DLD1 (cell line): ENCODE data around the gene MRPL36.
"Not testable (repeated sequence)": the region's sequence is repeated elsewhere in the genome, so short reads cannot be mapped to it uniquely, and the experiment has no call there.

ENCODE experiments used
- in situ Hi-C: cut with HindIII; loops from 2 replicates; pipeline ENCODE4 v1.10.0; 2017; ENCODE audit warnings: low sequenced_read_pairs

Gene MRPL36

DNA sequence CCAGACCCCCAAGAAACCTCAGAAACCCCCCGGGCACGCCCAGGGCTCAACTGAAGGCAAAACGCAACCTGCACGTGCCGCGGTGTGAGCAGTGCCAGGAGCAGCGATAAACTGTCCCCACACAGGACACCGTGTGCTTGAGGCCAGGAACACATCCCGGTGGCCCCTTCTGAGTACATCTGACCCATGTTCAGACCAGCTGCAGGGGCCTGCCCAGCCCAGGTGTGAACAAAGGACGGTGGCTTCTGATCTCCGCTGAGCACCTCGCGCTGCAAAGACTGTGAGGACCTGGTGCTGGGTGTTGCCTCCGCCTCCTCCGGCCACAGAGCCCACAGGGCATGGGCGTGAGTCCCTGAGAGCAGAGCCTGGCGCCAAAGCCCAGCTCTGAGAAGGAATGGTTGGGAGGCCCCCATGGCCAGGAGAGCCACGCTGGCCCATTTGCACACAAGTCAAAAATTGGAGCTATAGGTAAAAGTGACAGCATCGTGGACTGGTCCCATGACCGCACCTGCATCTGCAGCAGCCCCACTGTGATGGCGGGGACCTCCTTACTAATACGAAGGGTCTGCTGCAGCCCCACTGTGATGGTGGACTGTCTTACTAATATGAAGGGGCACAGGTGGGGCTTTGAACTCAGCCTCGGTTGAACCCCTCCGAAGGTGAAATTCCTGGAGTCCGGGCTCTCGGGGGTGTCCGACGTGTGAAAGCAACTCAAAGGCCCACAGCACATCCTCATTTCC, 33.0 kb upstream of the MRPL36 start:
- in situ Hi-C loops: no loop called here

DNA sequence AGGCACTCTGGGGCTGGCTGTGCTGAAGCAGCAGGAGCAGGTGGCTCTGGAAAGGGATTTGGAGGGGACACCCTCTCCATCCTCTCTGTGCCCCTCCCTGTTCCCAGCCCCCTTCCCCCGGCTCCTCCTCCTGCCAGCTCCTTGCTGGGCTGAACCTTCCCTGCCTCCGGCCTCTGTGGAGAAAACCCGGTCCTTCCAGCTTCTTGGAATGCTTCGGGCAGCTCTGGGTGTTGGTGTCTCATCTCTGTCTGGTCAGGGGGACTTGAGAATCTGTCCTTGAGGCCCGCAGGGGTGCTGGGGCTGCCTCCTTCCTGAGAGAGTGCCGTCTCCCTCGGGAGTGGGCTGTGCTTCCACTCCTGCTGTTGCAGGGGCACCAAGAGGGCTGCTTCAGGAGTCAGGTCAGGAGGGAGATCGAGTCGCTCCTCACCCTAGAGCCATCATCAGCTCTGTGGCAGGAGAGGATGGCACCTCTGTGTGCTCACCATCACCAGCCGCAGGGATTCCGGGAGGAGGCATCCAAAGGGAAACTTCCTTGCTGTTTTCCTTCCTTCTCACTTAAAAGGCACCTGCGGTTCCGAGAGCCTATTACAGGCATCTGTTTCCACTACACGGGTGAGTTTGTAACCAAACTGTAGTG, 32.2 kb upstream of the MRPL36 start:
- in situ Hi-C loops: no loop called here

DNA sequence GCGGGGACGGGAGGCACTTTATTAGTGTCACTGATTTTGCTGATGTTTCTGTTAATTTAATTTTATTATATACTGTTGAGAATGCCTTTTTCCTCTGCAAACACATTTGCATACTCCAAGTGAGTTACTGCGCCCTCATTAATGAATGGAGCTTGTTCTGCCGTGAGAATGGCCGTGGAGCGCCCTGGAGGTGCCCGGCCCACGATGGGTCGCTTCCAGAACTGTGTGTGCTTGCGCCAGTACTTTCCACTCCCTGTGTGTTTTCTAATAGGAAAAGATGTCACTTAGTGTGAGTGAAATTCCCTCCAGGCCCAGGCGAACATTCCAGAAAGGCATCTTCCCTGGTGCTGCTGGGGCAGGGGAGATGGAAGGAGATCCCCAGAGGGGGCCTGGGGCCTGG, 31.6 kb upstream of the MRPL36 start:
- in situ Hi-C loops: no loop called here

DNA sequence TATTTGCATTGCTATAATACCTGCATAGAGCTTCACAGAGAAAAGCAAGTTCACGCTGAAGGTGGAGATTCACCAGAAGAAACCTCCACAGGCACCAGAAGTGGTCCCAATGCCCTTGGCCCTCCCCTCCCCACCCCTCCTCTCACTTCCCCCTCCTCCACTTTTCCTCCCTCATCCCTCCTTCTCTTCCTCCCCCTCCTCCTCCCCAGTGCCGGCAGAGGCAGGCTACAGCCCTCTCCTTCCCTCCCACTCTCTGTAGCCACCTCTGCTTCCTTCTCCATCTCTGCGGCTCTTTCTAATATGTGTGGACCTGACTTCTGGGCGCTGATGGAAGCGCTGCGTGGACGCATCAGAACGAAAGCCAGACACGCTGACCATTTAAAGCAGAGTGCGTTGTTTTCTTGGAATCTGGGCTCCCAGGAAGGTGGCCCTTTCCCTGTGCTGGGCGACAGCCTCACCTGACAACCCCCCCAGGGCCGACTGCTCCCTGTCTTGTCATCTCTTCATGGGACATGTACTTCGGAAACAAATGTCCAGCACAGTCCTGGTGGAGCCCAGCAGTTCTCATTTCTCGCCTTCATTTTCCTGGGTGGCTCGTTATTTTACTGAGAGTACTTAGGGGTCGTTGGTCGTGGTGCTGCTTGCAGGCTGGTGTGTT, 31.1 kb upstream of the MRPL36 start:
- in situ Hi-C loops: no loop called here

DNA sequence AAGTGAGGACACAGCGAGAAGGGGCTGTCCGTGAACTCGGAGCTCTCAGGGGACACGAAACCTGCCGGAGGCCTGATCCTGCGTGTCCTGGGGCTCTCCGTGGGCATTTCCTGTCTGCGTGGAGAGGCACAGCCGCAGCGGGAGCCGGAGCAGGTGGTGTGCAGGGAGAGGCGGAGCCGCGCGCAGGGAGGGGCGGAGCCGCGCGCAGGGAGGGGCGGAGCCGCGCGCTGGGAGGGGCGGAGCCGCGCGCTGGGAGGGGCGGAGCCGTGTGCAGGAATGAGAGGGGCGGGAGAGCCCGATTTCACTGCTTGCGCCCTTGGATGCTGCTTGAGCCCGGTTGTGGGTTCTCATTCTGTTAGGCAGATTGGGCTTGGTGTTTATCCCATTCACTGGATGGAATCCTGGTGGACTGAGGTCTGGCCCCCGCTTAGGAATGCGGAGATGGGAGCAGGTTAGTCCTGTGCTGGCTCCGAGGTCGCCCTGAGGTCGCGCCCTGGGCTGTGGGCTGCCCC, 28.3 kb upstream of the MRPL36 start:
- in situ Hi-C loops: no loop called here

DNA sequence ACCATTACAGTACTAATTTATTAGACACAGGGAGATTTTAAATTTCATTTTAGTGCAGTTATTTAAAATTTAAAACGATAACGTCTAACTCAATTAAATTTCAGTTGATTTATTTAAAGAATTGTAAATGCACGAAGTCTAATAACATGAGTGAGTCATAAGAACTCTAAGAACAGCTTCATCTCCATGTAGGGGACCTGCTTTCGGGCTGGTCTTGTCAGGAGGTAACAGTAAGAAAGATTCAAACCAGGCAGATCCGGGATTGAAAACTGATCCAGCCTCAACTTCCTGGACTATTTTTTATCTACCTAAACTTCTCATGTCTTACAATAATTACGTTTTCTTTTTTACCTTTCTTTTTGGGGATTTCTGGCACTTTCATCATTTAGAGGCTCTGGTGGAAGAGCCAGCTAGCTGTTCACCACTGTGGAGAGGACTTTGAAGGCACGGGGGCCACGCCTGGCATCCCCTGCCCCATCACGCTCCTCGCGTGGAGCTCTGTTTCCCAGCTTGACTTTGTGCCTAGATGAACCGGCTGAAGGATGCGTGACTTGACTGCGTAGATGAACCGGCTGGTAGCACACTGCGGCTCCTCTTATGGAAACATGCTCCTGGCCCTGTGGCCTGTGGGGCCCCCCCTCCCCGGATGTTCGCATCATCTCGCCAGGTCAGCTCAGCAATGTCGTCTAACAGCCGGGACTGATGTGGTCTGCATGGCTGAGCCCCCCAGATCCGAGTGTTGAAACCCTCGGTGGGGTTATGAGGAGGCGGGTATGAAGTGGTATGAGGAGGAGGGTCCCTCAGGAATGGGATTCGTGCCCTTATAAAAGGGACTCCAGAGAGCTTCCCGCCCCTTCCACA, 27.6 kb upstream of the MRPL36 start:
- in situ Hi-C loops: no loop called here

DNA sequence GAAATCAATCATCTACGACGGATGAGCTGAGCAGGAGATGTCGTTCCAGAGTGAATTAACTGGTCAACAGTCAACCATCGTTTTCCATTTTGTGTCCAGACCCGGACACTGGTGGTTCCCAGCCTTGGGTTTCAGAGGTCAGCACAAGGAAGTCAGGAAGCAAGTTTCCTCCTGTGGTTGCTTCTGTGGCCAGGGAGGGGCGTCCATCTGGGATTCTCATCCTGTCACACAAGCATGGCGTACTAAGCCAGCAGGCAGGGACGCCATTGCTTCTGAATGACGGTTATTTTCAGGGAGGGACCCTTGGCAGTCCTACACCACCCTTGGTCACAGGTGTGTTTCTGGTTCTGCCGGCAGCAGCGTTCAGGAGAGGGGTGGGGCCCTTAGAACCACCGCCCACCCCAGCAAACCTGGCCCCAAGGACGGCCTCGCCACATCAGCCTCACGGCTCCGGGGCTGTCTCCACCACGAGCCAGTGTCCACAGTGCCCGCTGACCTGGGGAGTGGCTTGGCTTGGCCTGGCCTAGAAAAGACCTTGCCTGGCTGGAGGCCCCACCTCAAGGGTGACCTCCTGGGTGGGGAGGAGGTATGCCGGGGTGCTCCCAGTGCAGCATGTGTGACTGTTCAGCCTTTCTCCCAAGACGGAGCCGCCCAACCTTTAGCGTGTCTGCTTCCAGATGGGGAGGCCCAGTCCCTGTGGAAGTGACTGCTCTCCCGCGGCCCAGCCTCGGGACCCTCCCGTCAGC, 26.8 kb upstream of the MRPL36 start:
- in situ Hi-C loops: no loop called here

DNA sequence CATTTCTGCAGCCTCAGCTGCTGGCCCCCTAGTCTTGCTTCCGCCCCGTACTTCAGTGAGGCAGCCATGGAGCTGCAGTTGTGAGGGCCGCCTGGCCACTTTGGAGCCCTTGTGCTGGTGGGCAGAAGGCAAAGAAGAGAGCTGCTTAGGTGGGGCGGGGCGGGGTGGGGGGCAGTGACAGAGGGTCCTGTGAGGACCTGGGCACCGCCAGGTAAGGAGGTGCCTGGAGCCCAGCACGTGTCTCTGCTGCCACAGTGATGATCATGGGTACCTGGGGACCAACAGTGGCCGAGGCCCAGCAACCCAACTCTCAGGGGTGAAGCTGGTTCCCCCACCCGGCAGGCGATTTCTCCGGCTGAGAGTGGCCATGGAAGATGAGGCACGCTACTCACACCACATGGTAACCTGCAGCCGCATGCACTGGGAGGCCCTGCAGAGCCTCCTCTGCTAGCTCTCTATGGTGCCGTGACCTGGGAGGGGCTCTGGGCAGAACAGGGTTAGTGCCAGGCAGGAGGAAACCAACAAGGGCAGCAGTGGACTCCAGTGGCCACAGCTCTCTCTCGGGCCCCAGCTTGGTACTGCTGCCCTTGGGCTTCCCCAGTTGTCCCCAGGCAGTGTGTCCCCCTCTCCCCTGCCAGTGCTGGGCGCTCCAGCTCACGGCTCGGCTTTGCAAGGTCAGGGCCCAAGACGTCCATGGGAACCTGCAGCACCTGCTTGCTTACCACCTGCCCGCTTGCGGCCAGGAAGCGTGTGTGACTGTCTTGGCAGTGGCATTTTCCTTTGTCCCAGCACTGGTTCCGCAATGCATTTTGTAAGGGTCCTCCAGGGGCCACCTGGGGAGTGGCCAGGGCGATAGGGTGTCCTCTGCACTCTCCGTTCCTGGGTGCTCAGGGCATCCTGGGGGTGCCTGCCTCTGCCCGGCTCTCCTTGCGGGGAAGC, 25.5 kb upstream of the MRPL36 start:
- in situ Hi-C loops: no loop called here

DNA sequence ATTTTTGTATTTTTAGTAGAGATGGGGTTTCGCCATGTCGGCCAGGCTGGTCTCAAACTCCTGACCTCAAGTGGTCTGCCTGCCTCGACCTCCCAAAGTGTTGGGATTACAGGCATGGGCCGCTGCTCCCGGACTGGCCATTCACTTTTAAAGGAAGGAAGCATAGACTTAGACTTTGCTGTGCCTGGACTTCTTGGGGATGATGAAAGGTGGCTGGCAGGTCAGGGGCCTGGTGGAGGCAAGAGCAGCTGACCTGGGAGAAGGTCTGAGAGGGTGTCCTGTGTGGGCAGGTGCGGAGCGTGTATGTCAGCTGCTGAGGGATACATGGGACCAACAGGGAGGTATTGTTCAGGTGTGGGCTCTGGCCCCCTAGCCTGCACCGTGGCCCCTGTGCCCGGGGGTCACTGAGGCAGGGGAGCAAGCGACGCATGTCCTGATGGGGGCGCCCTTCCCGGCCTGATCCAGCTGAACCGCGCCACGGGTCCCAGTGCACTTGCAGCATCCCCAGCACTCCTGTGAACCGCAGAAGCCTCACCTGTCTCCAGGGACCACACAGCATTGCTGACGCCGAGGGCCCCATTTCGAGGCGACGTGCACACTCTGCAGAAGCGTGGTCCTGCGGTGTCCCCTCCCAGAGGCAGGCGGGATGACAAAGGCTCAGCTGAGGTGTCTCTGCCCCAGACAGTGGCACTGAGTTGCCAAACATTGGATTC, 24.6 kb upstream of the MRPL36 start:
- in situ Hi-C loops: no loop called here

DNA sequence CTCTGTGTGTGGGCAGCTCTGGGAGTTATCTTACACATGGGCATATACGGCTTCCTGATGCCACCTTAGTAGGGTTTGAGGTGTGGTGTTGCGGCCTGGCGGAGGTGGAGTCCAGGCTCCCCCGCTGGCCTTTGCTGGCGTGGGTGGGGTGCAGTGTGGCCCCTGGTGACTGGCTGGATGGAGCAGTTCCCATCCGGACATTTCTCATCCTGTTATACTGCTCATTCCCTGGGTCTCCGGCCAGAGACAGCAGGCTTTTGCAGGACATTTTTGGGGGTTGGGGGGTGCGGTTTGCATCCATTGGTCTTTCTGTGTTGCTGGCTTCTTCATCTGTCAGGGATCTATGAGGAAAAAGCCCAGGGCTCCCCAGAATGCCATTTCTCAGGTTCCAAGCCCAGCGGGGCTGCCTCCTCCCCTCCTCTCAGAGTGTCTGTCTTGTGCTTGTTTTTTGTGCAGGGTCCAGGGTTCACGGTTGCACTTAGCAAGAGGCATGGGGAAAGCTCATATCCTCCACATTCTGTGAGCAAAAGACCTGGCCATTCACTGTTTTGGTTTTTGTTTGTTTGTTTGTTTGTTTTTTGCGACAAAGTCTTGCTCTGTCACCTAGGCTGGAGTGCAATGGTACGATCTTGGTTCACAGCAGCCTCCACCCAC, 23.9 kb upstream of the MRPL36 start:
- in situ Hi-C loops: no loop called here

DNA sequence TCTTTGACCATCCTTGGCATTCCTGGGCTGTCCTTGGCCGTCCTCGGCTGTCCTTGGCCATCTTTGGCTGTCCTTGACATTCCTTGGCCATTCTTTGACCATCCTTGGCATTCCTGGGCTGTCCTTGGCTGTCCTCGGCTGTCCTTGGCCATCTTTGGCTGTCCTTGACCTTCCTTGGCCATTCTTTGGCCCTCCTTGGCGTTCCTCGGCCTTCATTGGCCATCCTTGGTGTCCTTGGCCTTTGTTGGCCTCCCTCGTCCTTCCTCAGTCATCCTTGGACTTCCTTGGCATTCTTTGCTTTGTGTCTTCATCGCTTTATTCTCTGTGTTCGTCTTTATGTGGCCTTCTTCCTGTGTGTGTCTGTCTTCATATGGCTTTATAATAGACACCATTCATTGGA, 22.2 kb upstream of the MRPL36 start:
- in situ Hi-C loops: no loop called here

DNA sequence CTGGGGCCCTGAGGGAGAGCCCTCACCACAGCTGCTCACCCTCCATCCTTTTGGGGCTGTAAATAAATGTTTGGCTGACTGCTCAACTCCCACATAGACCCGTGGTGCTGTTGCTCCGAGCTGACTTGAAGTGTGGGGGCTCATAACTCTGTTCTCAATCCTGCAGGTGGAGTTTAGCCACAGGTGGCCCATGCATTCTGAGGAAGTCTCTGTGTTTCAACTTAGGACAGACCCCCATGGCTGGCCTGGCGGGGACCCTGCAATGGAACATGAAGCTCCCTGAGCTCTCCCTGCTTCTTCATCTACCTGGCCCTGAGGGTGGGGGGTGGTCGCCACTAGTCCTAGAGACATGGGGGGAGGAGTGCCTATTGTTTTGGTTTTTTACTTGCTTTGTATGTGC, 21.3 kb upstream of the MRPL36 start:
- in situ Hi-C loops: no loop called here

DNA sequence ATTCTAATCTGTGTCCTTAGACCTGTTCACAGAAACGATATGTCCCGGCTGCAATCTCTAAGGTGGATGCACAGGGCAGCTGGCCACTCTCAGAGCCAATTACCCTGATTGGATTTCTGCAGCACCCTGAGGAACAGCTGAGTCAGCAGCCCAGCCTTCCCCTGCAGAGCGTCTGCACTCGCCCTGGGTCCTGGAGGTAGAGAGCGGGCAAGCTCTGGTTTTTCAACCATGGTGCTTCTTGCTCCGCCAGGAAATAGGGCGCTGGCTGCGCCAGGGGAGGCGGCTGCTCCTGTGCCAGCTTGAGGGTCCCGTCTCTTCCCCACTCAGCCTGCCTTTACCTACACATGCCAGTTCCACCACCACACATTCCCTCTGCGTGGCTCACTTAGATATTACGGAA, 20.7 kb upstream of the MRPL36 start:
- in situ Hi-C loops: no loop called here

DNA sequence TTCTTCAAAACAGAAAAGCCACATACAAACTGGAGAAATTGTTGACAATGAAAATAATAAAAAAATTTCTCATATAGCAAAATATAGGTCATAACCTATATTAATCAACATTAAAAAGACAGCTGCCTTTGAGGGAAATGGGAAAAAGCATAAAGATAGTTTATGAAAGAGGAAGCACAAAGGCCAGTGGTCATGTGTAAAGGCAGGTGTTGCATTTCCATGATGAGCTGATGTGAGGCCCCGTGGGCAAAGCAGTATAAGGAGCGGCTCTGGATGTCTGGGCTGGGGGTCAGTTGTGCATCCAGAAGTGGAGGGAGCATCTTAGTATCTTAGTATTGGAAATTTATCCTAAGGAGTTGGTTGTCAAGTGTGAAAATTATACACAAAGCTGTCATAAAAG, 19.8 kb upstream of the MRPL36 start:
- in situ Hi-C loops: no loop called here

DNA sequence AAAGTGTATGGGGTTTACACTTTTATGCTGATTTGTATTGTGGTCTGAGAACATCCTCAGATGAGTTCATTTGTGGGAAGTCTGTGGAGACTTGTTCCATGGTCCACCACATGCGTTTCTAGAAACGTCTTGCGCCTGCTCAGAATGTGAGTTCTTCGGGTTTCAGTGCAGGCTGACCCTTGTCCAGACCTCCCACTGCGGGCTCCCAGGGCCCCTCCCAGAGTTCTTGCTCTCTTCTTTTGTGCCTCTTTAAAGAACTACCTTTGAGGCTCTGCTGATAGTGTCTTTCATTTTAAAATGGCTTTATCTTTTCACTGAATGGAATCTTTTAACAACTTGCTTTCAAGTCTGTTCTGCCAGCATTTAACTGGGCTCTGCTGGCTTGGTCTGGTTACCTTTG, 19.1 kb upstream of the MRPL36 start:
- in situ Hi-C loops: no loop called here

DNA sequence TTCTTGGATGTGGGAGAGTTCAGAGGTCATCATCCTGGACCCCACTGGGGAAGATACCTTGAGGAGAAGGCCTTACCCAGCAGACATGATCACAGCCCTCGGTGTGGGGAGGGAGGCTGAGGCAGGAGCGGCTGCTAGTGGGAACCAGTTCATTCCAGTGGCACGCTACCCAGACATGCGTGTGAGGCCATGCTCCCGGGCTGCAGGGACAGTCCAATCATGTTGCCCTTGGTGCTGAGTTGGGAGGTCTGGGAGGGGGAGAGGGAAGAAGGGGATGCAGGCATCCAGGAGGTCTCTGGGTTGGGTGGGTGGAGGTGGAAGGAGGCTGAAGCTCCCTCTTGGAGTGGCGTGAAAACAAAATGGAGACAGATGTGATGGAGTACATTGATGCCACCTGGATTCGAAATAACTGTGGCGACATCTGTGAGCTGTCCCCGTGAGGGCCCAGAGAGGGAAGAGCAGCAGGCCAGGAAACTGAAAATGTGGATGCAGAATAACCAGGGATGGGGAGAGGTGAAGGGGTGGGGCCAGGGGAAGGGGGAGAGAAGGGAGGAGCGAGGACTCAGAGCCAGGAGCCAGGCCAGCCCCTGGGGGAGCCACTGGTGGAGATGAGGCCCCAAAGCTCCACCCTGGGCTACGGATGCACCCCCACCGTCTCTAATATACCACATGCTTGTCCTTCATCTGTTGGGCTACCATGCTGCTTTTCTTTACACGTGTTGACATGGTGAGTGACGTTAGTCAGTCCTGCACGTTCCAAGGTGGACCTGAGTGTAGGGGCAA, 17.8 kb upstream of the MRPL36 start:
- in situ Hi-C loops: no loop called here

DNA sequence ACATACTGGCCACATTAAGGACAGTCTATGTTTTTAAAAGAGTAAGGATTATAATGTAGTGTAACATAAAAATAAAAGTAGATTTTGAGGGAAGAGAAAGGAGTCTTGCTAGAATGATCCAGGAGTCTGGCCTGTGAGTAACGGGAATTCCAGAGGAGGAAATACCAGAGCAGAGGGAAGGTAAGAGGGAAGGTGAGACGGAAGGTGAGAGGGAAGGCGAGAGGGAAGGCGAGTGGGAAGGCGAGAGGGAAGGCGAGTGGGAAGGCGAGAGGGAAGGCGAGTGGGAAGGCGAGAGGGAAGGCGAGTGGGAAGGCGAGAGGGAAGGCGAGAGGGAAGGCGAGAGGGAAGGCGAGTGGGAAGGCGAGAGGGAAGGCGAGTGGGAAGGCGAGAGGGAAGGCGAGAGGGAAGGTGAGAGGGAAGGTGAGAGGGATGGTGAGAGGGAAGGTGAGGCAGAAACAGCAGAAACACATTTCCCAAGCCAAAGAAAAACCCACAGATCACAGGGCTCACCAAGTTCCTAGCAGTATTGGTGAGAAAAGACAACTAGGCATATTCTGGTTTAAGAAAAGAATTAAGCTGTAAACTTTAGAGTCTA, 17.0 kb upstream of the MRPL36 start:
- in situ Hi-C loops: not testable (repeated sequence)
